HCT116 (cell line): ENCODE results near the gene THAP3. TPM values are rescaled to one million over a fixed set of nuclear protein-coding genes. Genes with fewer than 3 reads are reported as not detected.

Experiments used
- ATAC-seq: fragments of 200-7000 bp; cut with Tn5 transposase; 2 replicates; pipeline ENCODE4 v1.9.1; 2020; ENCODE audit warnings: mild to moderate bottlenecking, moderate library complexity
- BruUV-seq: library from RNA; stranded (reverse); fragments of 400-500 nt; replicated peaks from 2 replicates; lab custom pipeline; 2021; lab: Mats Ljungman, UMichigan
- CTCF ChIA-PET: fragments of 300-600 bp; sonication (Branson Sonifier 250); formaldehyde crosslinking; loops from one replicate; lab custom pipeline; 2021; ENCODE audit warnings: antibody characterized with exemption; lab: Charles Lee
- POLR2A ChIA-PET: fragments of 300-600, 350-600 bp; sonication (Branson Sonifier 250); formaldehyde crosslinking; loops from one replicate; lab custom pipeline; 2021; ENCODE audit warnings: antibody characterized with exemption; lab: Charles Lee
- RAD21 ChIA-PET, 2 experiments: fragments of 300-600 bp; sonication (Branson Sonifier 250); formaldehyde crosslinking; loops; one replicate each; lab custom pipeline; 2023; ENCODE audit warnings: low total read pairs in 2 of 2; ENCODE audit not compliant: uncharacterized antibody in 2 of 2, unreplicated experiment in 2 of 2, low non-redundant PET in 1 of 2; lab: Charles Lee
- DNase-seq: peaks from one replicate; pipeline ENCODE4 v3.0.0-alpha.2; 2010; ENCODE audit warnings: low read depth, low spot score
- H2AFZ ChIP-seq: fragments of 200-600 bp; shearing (Covaris generic), sonication (generic); 2 replicates; pipeline ENCODE4 v1.6.1; 2017; ENCODE audit warnings: low read depth, mixed run types, mixed read lengths, antibody characterized with exemption, low read length; ENCODE audit not compliant: poor library complexity, severe bottlenecking
- H3K27ac ChIP-seq: 2 replicates; pipeline ENCODE4 v1.5.1; 2012; ENCODE audit warnings: low read depth, low read length
- H3K27me3 ChIP-seq: fragments of 200-600 bp; sonication (generic); 2 replicates; pipeline ENCODE4 v1.6.1; 2016; ENCODE audit warnings: mixed run types, low read length, mixed read lengths; ENCODE audit not compliant: insufficient read depth
- H3K36me3 ChIP-seq, 2 experiments: fragments of 200-500 bp in 1 of 2; fragments of 200-600 bp in 1 of 2; sonication (Bioruptor generic) in 1 of 2; sonication (generic) in 1 of 2; 2 replicates each; pipeline versions ENCODE4 v1.5.1 to v1.6.1; 2014 to 2016; ENCODE audit warnings: low read length in 2 of 2, inconsistent platforms in 1 of 2, mixed read lengths in 1 of 2, mixed run types in 1 of 2; ENCODE audit not compliant: insufficient read depth in 2 of 2, control insufficient read depth in 1 of 2
- H3K4me1 ChIP-seq, 2 experiments: fragments of 200-600 bp in 1 of 2; sonication (generic) in 1 of 2; 2 replicates each; pipeline versions ENCODE4 v1.5.1 to v1.6.1; 2012 to 2017; ENCODE audit warnings: low read length in 2 of 2, inconsistent platforms in 1 of 2, mild to moderate bottlenecking in 1 of 2, mixed read lengths in 1 of 2, mixed run types in 1 of 2, moderate library complexity in 1 of 2; ENCODE audit not compliant: insufficient read depth in 2 of 2, control insufficient read depth in 1 of 2
- H3K4me2 ChIP-seq: fragments of 200-600 bp; sonication (generic); 2 replicates; pipeline ENCODE4 v1.6.1; 2017; ENCODE audit warnings: mixed run types, low read length, mixed read lengths
- H3K4me3 ChIP-seq, 2 experiments: fragments of 200-600 bp in 1 of 2; sonication (generic) in 1 of 2; replicated peaks in 1 of 2; 2 replicates each; pipeline ENCODE4 v1.5.1; 2011 to 2016; ENCODE audit warnings: low read length in 2 of 2, control low read depth in 1 of 2, low read depth in 1 of 2, mild to moderate bottlenecking in 1 of 2, mixed read lengths in 1 of 2, mixed run types in 1 of 2
- H3K79me2 ChIP-seq: fragments of 200-600 bp; sonication (generic); 2 replicates; pipeline ENCODE4 v1.6.1; 2017; ENCODE audit warnings: mild to moderate bottlenecking, mixed run types, low read length, moderate library complexity, mixed read lengths; ENCODE audit not compliant: insufficient read depth
- H3K9ac ChIP-seq: fragments of 200-600 bp; sonication (generic); 2 replicates; pipeline ENCODE4 v1.6.1; 2016; ENCODE audit warnings: low read length, mixed read lengths
- H3K9me2 ChIP-seq: fragments of 200-600 bp; sonication (generic), shearing (Covaris generic); 2 replicates; pipeline ENCODE4 v1.6.1; 2017; ENCODE audit warnings: mixed run types, mild to moderate bottlenecking, moderate library complexity; ENCODE audit not compliant: insufficient read depth
- H3K9me3 ChIP-seq, 2 experiments: fragments of 200-500 bp in 1 of 2; fragments of 200-600 bp in 1 of 2; sonication (Bioruptor generic) in 1 of 2; sonication (generic) in 1 of 2; 2 replicates each; pipeline ENCODE4 v1.6.1; 2014 to 2017; ENCODE audit warnings: low read length in 2 of 2, mixed read lengths in 2 of 2, inconsistent platforms in 1 of 2, low read depth in 1 of 2, mild to moderate bottlenecking in 1 of 2, mixed run types in 1 of 2, moderate library complexity in 1 of 2; ENCODE audit not compliant: control insufficient read depth in 1 of 2, insufficient read depth in 1 of 2
- H4K20me1 ChIP-seq: fragments of 200-600 bp; sonication (generic), shearing (Covaris generic); 2 replicates; pipeline ENCODE4 v1.6.1; 2017; ENCODE audit warnings: mixed run types, mild to moderate bottlenecking, moderate library complexity; ENCODE audit not compliant: insufficient read depth
- CEBPB ChIP-seq: IDR thresholded peaks from 2 replicates; pipeline ENCODE4 v1.6.1; 2012; ENCODE audit warnings: low read depth
- FOSL1 ChIP-seq: IDR thresholded peaks from 2 replicates; pipeline ENCODE4 v1.6.1; 2012; ENCODE audit warnings: low read depth
- JUND ChIP-seq: IDR thresholded peaks from 2 replicates; pipeline ENCODE4 v1.6.1; 2012
- POLR2A ChIP-seq: IDR thresholded peaks from 2 replicates; pipeline ENCODE4 v1.7.0; 2011; ENCODE audit warnings: borderline replicate concordance; ENCODE audit not compliant: insufficient read depth, insufficient read length; ENCODE audit errors: extremely low read depth
- RAD21 ChIP-seq: IDR thresholded peaks from 2 replicates; pipeline ENCODE4 v1.6.1; 2012; ENCODE audit warnings: low read depth, mild to moderate bottlenecking
- SIN3A ChIP-seq: IDR thresholded peaks from 2 replicates; pipeline ENCODE4 v1.6.1; 2012; ENCODE audit warnings: low read depth
- YY1 ChIP-seq: IDR thresholded peaks from 2 replicates; pipeline ENCODE4 v1.6.1; 2011; ENCODE audit warnings: low read length, low read depth, moderate library complexity, mild to moderate bottlenecking; ENCODE audit not compliant: insufficient replicate concordance; ENCODE audit errors: extremely low read depth
- ZNF274 ChIP-seq: fragments of 200-500 bp; sonication (Bioruptor generic); IDR thresholded peaks from 2 replicates; pipeline ENCODE4 v1.6.1; 2014; ENCODE audit warnings: mild to moderate bottlenecking, low read depth, low read length, inconsistent platforms
- intact Hi-C: fragments of 100-400 bp; cut with micrococcal nuclease; formaldehyde crosslinking; loops from 2 replicates; pipeline ENCODE4 v1.10.0; 2022
- total RNA-seq: library from RNA; stranded (reverse); gene quantifications from one replicate; pipeline ENCODE4 v1.2.1, GENCODE V29; 2021; ENCODE audit not compliant: unreplicated experiment
- TF ChIP-seq, protein P1 (sequence below): IDR thresholded peaks from 2 replicates; pipeline ENCODE4 v1.6.1; 2012; ENCODE audit warnings: low read depth
- TF ChIP-seq, protein P2 (sequence below): IDR thresholded peaks from 2 replicates; pipeline ENCODE4 v1.6.1; 2011; ENCODE audit warnings: mild to moderate bottlenecking, low read length, moderate library complexity; ENCODE audit not compliant: insufficient replicate concordance; ENCODE audit errors: extremely low read depth

THAP3 gene
- total RNA-seq, 1 experiment from 2014 or later, result 23.1 TPM

DNA sequence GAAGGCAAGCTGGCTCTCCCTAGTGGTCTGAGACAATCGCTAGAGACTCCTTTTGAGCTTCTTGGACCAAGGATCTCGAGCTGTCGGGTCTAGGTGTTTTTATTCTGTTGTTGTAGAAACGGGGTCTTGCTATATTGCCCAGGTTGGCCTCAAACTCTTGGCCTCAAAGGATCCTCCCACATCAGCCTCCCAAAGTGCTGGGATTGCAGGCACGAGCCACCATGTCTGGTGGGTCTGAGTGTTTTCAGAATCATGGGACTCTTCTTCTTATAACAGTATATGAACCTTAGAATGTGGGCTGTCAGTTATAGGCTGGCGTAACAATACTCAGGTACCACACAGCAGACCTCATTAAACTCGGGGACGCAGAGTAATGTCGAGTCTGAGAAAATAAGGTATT lies 43.8 kb downstream of the THAP3 start:
- H3K4me3 ChIP-seq, result no peak overlapping the region
- no peaks in the 10 kb centered on the region for H3K9me2 ChIP-seq
- intact Hi-C loops, result no loop called here
- no TSS peak for BruUV-seq
- no peak for DNase-seq
- H3K36me3 ChIP-seq, result peaks cover 6 to 18% of the 10 kb centered on the region in 2 experiments
- H3K79me2 ChIP-seq, result peaks cover 28% of the 10 kb centered on the region
- H3K9ac ChIP-seq, result no peak overlapping the region
- H3K4me1 ChIP-seq, result no peaks in the 10 kb centered on the region
- no peaks in the 10 kb centered on the region for H3K27me3 ChIP-seq
- no peaks in the 10 kb centered on the region for H3K9me3 ChIP-seq
- ChIA-PET RAD21 (no interaction called here), CTCF (no interaction called here), POLR2A (no interaction called here)
- no peaks in the 10 kb centered on the region for H4K20me1 ChIP-seq
- TF ChIP-seq, protein P1, sequence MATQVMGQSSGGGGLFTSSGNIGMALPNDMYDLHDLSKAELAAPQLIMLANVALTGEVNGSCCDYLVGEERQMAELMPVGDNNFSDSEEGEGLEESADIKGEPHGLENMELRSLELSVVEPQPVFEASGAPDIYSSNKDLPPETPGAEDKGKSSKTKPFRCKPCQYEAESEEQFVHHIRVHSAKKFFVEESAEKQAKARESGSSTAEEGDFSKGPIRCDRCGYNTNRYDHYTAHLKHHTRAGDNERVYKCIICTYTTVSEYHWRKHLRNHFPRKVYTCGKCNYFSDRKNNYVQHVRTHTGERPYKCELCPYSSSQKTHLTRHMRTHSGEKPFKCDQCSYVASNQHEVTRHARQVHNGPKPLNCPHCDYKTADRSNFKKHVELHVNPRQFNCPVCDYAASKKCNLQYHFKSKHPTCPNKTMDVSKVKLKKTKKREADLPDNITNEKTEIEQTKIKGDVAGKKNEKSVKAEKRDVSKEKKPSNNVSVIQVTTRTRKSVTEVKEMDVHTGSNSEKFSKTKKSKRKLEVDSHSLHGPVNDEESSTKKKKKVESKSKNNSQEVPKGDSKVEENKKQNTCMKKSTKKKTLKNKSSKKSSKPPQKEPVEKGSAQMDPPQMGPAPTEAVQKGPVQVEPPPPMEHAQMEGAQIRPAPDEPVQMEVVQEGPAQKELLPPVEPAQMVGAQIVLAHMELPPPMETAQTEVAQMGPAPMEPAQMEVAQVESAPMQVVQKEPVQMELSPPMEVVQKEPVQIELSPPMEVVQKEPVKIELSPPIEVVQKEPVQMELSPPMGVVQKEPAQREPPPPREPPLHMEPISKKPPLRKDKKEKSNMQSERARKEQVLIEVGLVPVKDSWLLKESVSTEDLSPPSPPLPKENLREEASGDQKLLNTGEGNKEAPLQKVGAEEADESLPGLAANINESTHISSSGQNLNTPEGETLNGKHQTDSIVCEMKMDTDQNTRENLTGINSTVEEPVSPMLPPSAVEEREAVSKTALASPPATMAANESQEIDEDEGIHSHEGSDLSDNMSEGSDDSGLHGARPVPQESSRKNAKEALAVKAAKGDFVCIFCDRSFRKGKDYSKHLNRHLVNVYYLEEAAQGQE, result no peak
- TF ChIP-seq, protein P2, sequence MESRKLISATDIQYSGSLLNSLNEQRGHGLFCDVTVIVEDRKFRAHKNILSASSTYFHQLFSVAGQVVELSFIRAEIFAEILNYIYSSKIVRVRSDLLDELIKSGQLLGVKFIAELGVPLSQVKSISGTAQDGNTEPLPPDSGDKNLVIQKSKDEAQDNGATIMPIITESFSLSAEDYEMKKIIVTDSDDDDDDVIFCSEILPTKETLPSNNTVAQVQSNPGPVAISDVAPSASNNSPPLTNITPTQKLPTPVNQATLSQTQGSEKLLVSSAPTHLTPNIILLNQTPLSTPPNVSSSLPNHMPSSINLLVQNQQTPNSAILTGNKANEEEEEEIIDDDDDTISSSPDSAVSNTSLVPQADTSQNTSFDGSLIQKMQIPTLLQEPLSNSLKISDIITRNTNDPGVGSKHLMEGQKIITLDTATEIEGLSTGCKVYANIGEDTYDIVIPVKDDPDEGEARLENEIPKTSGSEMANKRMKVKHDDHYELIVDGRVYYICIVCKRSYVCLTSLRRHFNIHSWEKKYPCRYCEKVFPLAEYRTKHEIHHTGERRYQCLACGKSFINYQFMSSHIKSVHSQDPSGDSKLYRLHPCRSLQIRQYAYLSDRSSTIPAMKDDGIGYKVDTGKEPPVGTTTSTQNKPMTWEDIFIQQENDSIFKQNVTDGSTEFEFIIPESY, result no peak
- no peak for TF ChIP-seq POLR2A
- TF ChIP-seq SIN3A, result no peak
- TF ChIP-seq FOSL1, result no peak
- no peak for TF ChIP-seq CEBPB
- TF ChIP-seq YY1, result no peak
- no peak for TF ChIP-seq JUND
- TF ChIP-seq RAD21, result no peak
- no peak for TF ChIP-seq ZNF274
- H3K27ac ChIP-seq, result no peak overlapping the region
- ATAC-seq, result no peak
- H2AFZ ChIP-seq, result no peak overlapping the region
- no peak overlapping the region for H3K4me2 ChIP-seq
